DMS114 treated with DMSO at 0.1 percent for 48 hours (cell line): Measurements from ENCODE around the gene NEK6.

ENCODE experiments used
- DNase-seq: peaks from one replicate; lab custom pipeline; 2025; ENCODE audit not compliant: unreplicated experiment; lab: John Stamatoyannopoulos, UW

NEK6 gene

GRCh38 chr9:124260769-124261603, 3.2 kb downstream of the NEK6 start:
- DNase-seq: no peak

- no peak for DNase-seq
Measured at GRCh38 chr9:124261736-124262648, 4.2 kb downstream of the NEK6 start.

- DNase-seq: no peak
Measured at GRCh38 chr9:124262649-124262972, 4.9 kb downstream of the NEK6 start.

GRCh38 chr9:124263213-124263612, 5.5 kb downstream of the NEK6 start:
- no peak for DNase-seq

GRCh38 chr9:124263800-124264426, 6.2 kb downstream of the NEK6 start:
- no peak for DNase-seq

- DNase-seq: no peak
Measured at GRCh38 chr9:124264823-124265233, 7.1 kb downstream of the NEK6 start.

GRCh38 chr9:124265551-124265950, 7.8 kb downstream of the NEK6 start:
- no peak for DNase-seq

- no peak for DNase-seq
Measured at GRCh38 chr9:124266139-124266825, 8.5 kb downstream of the NEK6 start.

GRCh38 chr9:124266826-124267201, 9.1 kb downstream of the NEK6 start:
- DNase-seq: no peak

- no peak for DNase-seq
Measured at GRCh38 chr9:124267271-124267807, 9.6 kb downstream of the NEK6 start.

GRCh38 chr9:124268248-124268647, 10.5 kb downstream of the NEK6 start:
- DNase-seq: no peak

- no peak for DNase-seq
Measured at GRCh38 chr9:124268661-124269060, 10.9 kb downstream of the NEK6 start.

- no peak for DNase-seq
Measured at GRCh38 chr9:124269556-124269955, 11.8 kb downstream of the NEK6 start.

- DNase-seq: no peak
Measured at GRCh38 chr9:124270504-124271335, 13.0 kb downstream of the NEK6 start.

GRCh38 chr9:124271660-124272059, 13.9 kb downstream of the NEK6 start:
- no peak for DNase-seq

- DNase-seq: no peak
Measured at GRCh38 chr9:124272118-124272517, 14.4 kb downstream of the NEK6 start.

GRCh38 chr9:124272979-124273378, 15.2 kb downstream of the NEK6 start:
- DNase-seq: no peak

GRCh38 chr9:124273427-124274160, 15.8 kb downstream of the NEK6 start:
- DNase-seq: no peak

GRCh38 chr9:124274226-124274625, 16.5 kb downstream of the NEK6 start:
- DNase-seq: no peak
